ENCODE data around the gene MYZAP. TPM values are rescaled to one million over a fixed set of nuclear protein-coding genes. Genes with fewer than 3 reads are reported as not detected.

The MYZAP gene
- total and polyA plus RNA-seq, 10 of the 15 experiments (the other 5 are each of a cell fraction or from before 2014, with no cell fraction given) = not detected

- H3K27me3 ChIP-seq (replicated peaks in 1 of 2; ENCODE audit: control insufficient read depth in 2 of 2, insufficient read depth in 2 of 2, low read length in 1 of 2) = no peaks in the 10 kb centered on the region; a peak in 2 of 4 replicates
- intact Hi-C loops (cut with micrococcal nuclease; ENCODE audit: unreplicated experiment) = no loop called here
- WGBS (ENCODE audit: insufficient coverage, insufficient replicate concordance, low lambda C conversion rate, missing lambda C conversion rate) = 40% methylated on average over 5 of the region's 5 CpGs
- no peaks in the 10 kb centered on the region for H3K79me2 ChIP-seq (ENCODE audit: control insufficient read depth, insufficient read depth, low read length)
- no peak for ATAC-seq
- in situ Hi-C loops (cut with MboI) = no loop called here
- H3K36me3 ChIP-seq (ENCODE audit: control insufficient read depth in 2 of 2, insufficient read depth in 2 of 2, low read length in 1 of 2) = no peaks in the 10 kb centered on the region
- H3K4me3 ChIP-seq = no peak overlapping the region
- no peak for FAIRE-seq
- DNase-seq (ENCODE audit: low read depth, low spot score) = no peak
- H2AFZ ChIP-seq (ENCODE audit: control insufficient read depth, low read depth, low read length) = no peak overlapping the region
- H4K20me1 ChIP-seq (ENCODE audit: control insufficient read depth, insufficient read depth) = no peaks in the 10 kb centered on the region
- ChIA-PET SMC1A (ENCODE audit: uncharacterized antibody, unreplicated experiment) (no interaction called here), POLR2A (no interaction called here), RAD21 (ENCODE audit: unreplicated experiment) (interaction anchor here (0.6 kb wide), 1 partner anchor 22 kb away, joined by 3 read pairs; no protein-coding TSS in a partner anchor), CTCF (interaction anchor here (1.2 kb wide), 1 partner anchor 9 kb away, joined by 3 read pairs; no protein-coding TSS in a partner anchor)
- no peak for TF ChIP-seq MTA2 (IDR thresholded peaks at IDR 0.05; ENCODE audit: low read depth)
- no peak for TF ChIP-seq NR2F1 (conservative IDR thresholded peaks at IDR 0.05)
- no peak for TF ChIP-seq POLR2A (IDR thresholded peaks at IDR 0.05; ENCODE audit: low read depth, low read length)
- TF ChIP-seq CHD1 (IDR thresholded peaks at IDR 0.05; ENCODE audit: low read depth, low read length) = no peak
- TF ChIP-seq NFIC (IDR thresholded peaks at IDR 0.05; ENCODE audit: low read depth, low read length) = no peak
- TF ChIP-seq NR2C1 (IDR thresholded peaks at IDR 0.05) = no peak
- no peak for TF ChIP-seq CEBPZ (IDR thresholded peaks at IDR 0.05; ENCODE audit: low read depth, low read length)
- no peak for TF ChIP-seq POLR2AphosphoS2 (IDR thresholded peaks at IDR 0.05; ENCODE audit: low read depth, low read length)
- TF ChIP-seq RB1 (IDR thresholded peaks at IDR 0.05; ENCODE audit: borderline replicate concordance) = no peak
- no peak for TF ChIP-seq TBL1XR1 (IDR thresholded peaks at IDR 0.05; ENCODE audit: low read depth, low read length)
- no peak for TF ChIP-seq ATF3 (IDR thresholded peaks at IDR 0.05; ENCODE audit: borderline replicate concordance, extremely low read depth, low read depth, low read length)
- no peak for TF ChIP-seq WRNIP1 (IDR thresholded peaks at IDR 0.05; ENCODE audit: borderline replicate concordance, low read depth, low read length)
- TF ChIP-seq DPF2 (IDR thresholded peaks at IDR 0.05) = no peak
- TF ChIP-seq PAX5 (IDR thresholded peaks at IDR 0.05; ENCODE audit: borderline replicate concordance, low read depth, low read length) = no peak
- TF ChIP-seq NKRF (conservative IDR thresholded peaks at IDR 0.05) = no peak
- TF ChIP-seq MYB (IDR thresholded peaks at IDR 0.05; ENCODE audit: borderline replicate concordance, low read depth, low read length) = no peak
- no peak for TF ChIP-seq BACH1 (IDR thresholded peaks at IDR 0.05; ENCODE audit: borderline replicate concordance)
- no peak for TF ChIP-seq IKZF1 (conservative IDR thresholded peaks at IDR 0.05)
- TF ChIP-seq MXI1 (IDR thresholded peaks at IDR 0.05; ENCODE audit: low read depth, low read length) = no peak
- no peaks in the 10 kb centered on the region for H3K4me1 ChIP-seq (ENCODE audit: control insufficient read depth, insufficient read depth, low read length)
- H3K4me2 ChIP-seq (ENCODE audit: control insufficient read depth, insufficient read depth) = no peak overlapping the region
- BruUV-seq (replicated peaks) = no TSS peak
- no peaks in the 10 kb centered on the region for H3K9me3 ChIP-seq (replicated peaks; ENCODE audit: control insufficient read depth, insufficient read depth, low read length)
- no peak overlapping the region for H3K9ac ChIP-seq (ENCODE audit: control insufficient read depth, insufficient read depth, low read length)
- H3K27ac ChIP-seq (ENCODE audit: control insufficient read depth, insufficient read depth) = no peak overlapping the region
Measured at GRCh38 chr15:57676585-57676984, 84.9 kb downstream of the MYZAP start.

Measured in GM12878 (cell line).